NCI-H128 (cell line): ENCODE data around the gene RAB8B.
"Not testable (repeated sequence)": the region's sequence is repeated elsewhere in the genome, so short reads cannot be mapped to it uniquely, and the experiment has no call there.

Experiments
- DNase-seq: peaks from one replicate; lab custom pipeline; 2025; ENCODE audit not compliant: unreplicated experiment; lab: John Stamatoyannopoulos, UW

The RAB8B gene

GRCh38 chr15:63203451-63204090 lies 14.2 kb downstream of the RAB8B start:
- no peak for DNase-seq

GRCh38 chr15:63206079-63206478 lies 16.7 kb downstream of the RAB8B start:
- DNase-seq: no peak

DNA sequence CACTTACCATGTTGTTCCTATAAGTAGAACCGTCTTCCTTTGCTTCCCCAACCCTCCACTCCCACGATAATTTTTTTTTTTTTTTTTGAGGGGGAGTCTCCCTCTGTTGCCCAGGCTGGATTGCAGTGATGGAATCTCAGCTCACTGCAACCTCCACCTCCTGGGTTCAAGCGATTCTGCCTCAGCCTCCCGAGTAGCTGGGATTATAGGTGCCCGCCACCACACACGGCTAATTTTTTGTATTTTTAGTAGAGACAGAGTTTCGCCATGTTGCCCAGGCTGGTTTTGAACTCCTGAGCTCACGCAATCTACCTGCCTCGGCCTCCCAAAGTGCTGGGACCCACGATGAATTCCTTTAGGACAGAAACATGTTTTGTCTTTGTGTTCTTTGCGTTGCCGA lies 19.4 kb downstream of the RAB8B start:
- not testable (repeated sequence) for DNase-seq

- no peak for DNase-seq
These were observed 21.0 kb downstream of the RAB8B start for GRCh38 chr15:63210151-63211091.

- DNase-seq: no peak
These were observed 21.7 kb downstream of the RAB8B start for GRCh38 chr15:63211092-63211490.

DNA sequence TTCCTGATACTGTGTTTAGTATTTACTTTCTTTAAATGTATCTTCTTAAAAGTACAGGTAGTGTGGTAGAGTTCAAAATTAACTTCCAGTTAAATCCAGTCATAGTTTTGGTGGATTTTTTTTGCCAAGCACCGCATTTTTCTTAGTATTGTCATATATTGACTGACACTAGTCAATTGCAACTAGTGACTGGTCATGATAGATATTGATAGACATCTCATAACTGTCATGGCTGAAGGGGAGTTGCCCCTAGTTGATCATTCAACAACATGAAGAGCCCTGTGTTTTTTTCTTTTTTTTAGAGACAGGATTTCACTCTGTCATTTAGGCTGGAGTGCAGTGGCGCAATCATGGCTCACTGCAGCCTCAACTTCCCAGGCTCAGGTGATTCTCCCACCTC lies 22.1 kb downstream of the RAB8B start:
- no peak for DNase-seq

GRCh38 chr15:63212050-63213004 lies 22.9 kb downstream of the RAB8B start:
- no peak for DNase-seq

DNA sequence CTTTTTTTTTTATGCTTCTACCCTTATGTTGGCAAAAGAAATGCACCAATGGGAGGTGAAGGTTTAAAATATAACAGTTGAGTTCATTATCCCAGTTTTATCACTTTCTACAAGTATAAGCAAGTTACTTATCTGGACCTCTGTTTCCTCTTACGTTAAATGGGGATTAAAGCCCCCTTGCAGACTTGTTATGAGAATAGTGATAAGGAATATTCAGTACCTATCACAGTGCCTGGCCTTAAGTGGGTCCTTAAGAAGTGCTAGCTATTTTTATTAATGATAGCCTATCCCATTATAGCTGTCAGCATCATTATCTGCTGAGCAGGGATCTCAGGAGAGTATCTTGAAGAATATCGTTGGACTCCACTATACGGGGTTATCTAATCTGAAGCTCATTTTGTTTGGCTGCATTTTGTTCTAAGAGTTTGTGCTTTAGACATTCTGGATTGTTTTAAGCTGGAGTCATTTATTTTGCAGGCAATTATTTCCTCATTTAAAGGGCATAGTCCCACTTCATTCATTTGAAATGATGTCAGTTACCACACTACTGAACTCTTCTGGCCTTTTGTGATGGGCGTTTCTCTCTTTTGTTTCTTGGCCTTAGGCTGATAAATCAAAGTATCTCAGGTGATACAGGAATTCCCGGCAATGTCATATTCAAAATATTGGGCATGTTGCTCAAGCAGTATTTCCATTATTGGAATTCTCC lies 28.8 kb downstream of the RAB8B start:
- no peak for DNase-seq

- DNase-seq: no peak
These were observed 29.8 kb downstream of the RAB8B start for GRCh38 chr15:63219196-63219710.

GRCh38 chr15:63221346-63221745 lies 31.9 kb downstream of the RAB8B start:
- no peak for DNase-seq

DNA sequence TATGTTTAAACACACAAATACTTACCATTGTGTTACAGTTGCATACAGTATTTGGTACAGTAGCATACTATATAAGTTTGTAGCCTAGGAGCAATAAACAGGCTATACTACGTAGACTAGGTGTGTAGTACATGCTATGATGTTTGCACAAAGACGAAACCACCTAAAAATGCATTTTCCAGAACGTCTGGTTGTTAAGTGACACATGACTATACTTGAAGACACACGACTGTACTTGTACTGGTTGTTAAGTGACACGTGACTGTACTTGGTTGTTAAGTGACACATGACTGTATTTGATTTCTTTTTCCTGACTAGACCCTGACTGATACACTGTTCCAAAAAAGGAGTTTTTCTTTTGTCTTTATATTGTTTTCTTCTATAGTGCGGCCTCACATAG lies 34.1 kb downstream of the RAB8B start:
- no peak for DNase-seq

- DNase-seq: no peak
These were observed 36.0 kb downstream of the RAB8B start for GRCh38 chr15:63225381-63225780.

- DNase-seq: no peak
These were observed 36.9 kb downstream of the RAB8B start for GRCh38 chr15:63226155-63226883.

GRCh38 chr15:63226966-63227401 lies 37.6 kb downstream of the RAB8B start:
- no peak for DNase-seq

DNA sequence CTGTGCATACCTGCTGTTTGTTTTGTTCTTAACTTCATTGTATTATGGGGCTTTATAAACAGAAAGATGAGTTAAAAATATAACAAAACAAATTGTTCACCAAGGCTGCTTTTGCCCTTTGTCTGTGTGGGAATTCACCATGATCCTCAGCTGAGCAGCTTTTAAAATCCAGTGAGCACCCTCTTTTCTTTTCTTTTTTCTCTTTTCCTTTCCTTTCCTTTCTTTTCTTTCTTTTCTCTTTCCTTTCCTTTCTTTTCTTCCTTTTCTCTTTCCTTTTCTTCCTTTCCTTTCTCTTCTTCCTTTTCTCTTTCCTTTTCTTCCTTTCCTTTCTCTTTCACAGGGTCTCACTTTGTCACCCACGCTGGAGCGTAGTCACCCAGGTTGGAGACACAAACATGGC lies 38.3 kb downstream of the RAB8B start:
- no peak for DNase-seq

GRCh38 chr15:63231206-63231605 lies 41.8 kb downstream of the RAB8B start:
- no peak for DNase-seq

DNA sequence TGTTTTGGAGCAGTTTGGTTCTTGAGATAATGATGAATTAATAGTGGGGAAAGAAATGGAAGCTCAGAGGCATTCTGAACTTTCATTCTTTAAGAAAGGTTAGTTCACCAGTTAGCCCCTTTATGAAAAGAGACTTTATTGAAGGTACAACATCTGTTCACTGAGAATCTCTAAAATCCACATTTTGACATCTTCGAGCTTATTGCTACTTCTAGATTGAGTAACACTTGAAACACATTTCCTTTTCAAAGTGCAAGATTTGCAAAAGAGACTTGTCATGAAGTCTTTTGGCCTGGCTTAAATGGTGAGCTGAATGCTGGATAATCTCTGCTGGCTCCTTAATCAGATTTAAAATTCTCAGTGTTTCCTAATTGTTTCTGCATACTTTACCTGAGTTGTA lies 42.3 kb downstream of the RAB8B start:
- DNase-seq: no peak

- DNase-seq: no peak
These were observed 43.0 kb downstream of the RAB8B start for GRCh38 chr15:63232405-63232804.

DNA sequence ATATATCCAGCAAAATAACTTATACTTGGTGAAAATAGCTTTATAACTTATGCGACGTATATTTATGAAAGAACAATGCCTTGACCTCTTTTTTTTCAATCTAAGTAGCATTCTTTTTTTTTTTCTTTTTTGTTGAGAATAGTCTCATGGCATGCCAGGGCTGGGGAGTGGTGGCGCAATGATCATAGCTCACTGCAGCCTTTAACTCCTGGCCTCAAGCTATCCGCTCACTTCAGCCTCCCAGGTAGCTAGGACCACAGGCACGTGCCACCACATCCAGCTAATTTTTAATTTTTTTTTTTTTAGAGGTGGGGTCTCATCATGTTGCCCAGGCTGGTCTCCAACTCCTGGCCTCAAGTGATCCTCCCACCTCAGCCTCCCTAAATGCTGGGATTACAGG lies 43.5 kb downstream of the RAB8B start:
- no peak for DNase-seq
